Activated CD4-positive, alpha-beta memory T cell treated with anti-CD3 and anti-CD28 coated beads for 36 hours (primary cell): ENCODE results near the gene DGUOK. TPM values are rescaled to one million over a fixed set of nuclear protein-coding genes. Genes with fewer than 3 reads are reported as not detected.
"Not testable (repeated sequence)": the region's sequence is repeated elsewhere in the genome, so short reads cannot be mapped to it uniquely, and the experiment has no call there.

ENCODE experiments used
- CTCF ChIA-PET: fragments of 350-600 bp; sonication (Branson Sonifier 250); formaldehyde crosslinking; loops from one replicate; lab custom pipeline; 2021; ENCODE audit warnings: antibody characterized with exemption, inconsistent platforms; lab: Charles Lee
- POLR2A ChIA-PET: fragments of 350-600 bp; sonication (Branson Sonifier 250); formaldehyde crosslinking; loops from one replicate; lab custom pipeline; 2021; ENCODE audit warnings: antibody characterized with exemption; lab: Charles Lee
- DNase-seq: peaks from one replicate; pipeline ENCODE4 v3.0.0-alpha.2; 2020
- H3K27ac Mint-ChIP-seq: one replicate; pipeline ENCODE4 v1.8.0; 2021; ENCODE audit warnings: mixed read lengths
- H3K27me3 Mint-ChIP-seq: one replicate; pipeline ENCODE4 v1.8.0; 2021; ENCODE audit warnings: mixed read lengths
- H3K36me3 Mint-ChIP-seq: one replicate; pipeline ENCODE4 v1.8.0; 2021; ENCODE audit warnings: mixed read lengths
- H3K4me1 Mint-ChIP-seq: one replicate; pipeline ENCODE4 v1.8.0; 2021; ENCODE audit warnings: low read depth, mixed read lengths
- H3K4me3 Mint-ChIP-seq: one replicate; pipeline ENCODE4 v1.8.0; 2021; ENCODE audit warnings: mild to moderate bottlenecking, mixed read lengths
- H3K9me3 Mint-ChIP-seq: one replicate; pipeline ENCODE4 v1.8.0; 2021; ENCODE audit warnings: mixed read lengths
- intact Hi-C: fragments of 100-400 bp; cut with micrococcal nuclease; formaldehyde crosslinking; loops from one replicate; pipeline ENCODE4 v1.15.1; 2023
- total RNA-seq, 2 experiments: library from RNA; stranded (reverse); gene quantifications; one replicate each; pipeline ENCODE4 v1.2.3, GENCODE V29; 2021

The DGUOK gene
- 100 to 1,000 TPM; 101 to 102 TPM for total RNA-seq

- intact Hi-C loops: loop anchor here (1.0 to 10.0 kb wide), 8 partner anchors 40 to 272 kb away; partner anchors contain the start of genes BOLA3, MOB1A, MTHFD2 and TPRKB
- POLR2A ChIA-PET: interaction anchor here (0.8 to 1.5 kb wide), 7 partner anchors 12 to 115 kb away, joined by 3 to 13 read pairs (median 4); partner anchors contain the start of genes STAMBP and TET3
- Mint-ChIP-seq H3K27me3 (no peaks in the 10 kb centered on the region), H3K4me3 (peak within 1 kb of the TSS; percentile 92), H3K4me1 (peaks cover 45% of the 10 kb centered on the region), H3K9me3 (no peaks in the 10 kb centered on the region), H3K27ac (peak within 1 kb of the TSS; percentile 95), H3K36me3 (peaks cover 8% of the 10 kb centered on the region)
- CTCF ChIA-PET: interaction anchor here (0.6 to 1.0 kb wide), 5 partner anchors 11 to 194 kb away, joined by 3 to 4 read pairs (median 3); no protein-coding TSS in a partner anchor
- peak; percentile 99 for DNase-seq
Observed at GRCh38 chr2:73926493-73927327, at the start of gene DGUOK. TSS of gene DGUOK (plus strand) at chr2:73926880. CDS start at chr2:73926911, 31 bp downstream.

DNA sequence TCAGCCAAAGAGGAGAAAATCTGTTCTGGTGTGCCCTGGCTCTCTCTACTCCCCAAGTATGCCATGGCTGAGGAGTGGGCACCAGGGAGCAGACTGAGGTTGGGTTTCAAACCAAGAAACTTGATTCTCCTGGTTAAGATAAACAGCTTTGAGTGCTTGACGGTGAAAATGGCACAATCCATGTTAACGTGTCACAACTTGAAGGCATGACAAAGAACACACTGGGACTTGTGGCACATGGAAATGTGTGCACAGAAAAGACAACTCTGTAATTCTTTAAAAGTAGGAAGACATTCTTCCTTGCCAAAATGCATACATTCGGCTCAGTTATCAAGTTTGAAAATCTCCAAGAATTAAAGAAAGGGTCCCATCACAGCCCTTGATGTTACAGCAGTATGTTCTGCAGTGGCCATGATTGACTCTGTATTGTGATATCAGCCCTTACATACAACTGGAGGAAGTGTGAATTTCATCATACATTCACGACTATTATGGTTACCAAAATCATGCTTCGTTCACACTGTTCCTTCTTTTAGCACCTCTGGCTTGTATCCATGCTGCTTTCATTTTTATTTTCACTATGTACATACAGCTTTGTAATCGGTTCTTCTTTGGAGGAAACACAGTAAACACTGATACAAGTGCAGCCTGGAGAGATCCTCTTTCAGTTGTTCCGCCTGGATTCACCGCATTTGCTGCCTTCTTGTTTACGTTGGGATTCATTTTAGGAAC, 49.4 kb upstream of the DGUOK start:
- no peak overlapping the region for H3K27ac Mint-ChIP-seq
- H3K27me3 Mint-ChIP-seq: no peaks in the 10 kb centered on the region
- POLR2A ChIA-PET: no interaction called here
- no peaks in the 10 kb centered on the region for H3K9me3 Mint-ChIP-seq
- H3K4me1 Mint-ChIP-seq: no peaks in the 10 kb centered on the region
- CTCF ChIA-PET: no interaction called here
- no peak for DNase-seq
- no peak overlapping the region for H3K4me3 Mint-ChIP-seq
- no peaks in the 10 kb centered on the region for H3K36me3 Mint-ChIP-seq
- intact Hi-C loops: no loop called here

- H3K9me3 Mint-ChIP-seq, DNase-seq, H3K4me1 Mint-ChIP-seq, H3K36me3 Mint-ChIP-seq, POLR2A ChIA-PET, H3K27me3 Mint-ChIP-seq, H3K4me3 Mint-ChIP-seq, intact Hi-C loops, CTCF ChIA-PET, H3K27ac Mint-ChIP-seq: not testable (repeated sequence)
Observed at GRCh38 chr2:73877984-73878383, 48.7 kb upstream of the DGUOK start.

DNA sequence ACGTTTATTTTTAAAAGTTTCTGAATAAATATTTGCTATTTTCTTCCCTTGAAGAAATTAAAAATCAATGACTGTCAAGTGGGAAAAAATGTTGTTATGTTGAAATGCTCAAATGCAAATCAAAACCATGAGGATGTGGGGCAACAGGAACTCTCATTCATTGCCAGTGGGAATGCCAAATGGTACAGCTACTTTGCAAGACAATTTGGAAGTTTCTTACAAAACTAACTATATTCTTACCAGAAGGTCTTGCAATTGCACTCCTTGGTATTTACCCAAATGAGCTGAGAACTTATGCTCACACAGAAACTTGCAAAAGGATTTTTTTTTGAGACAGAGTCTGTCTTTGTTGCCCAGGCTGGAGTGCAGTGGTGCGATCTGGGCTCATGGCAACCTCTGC, 41.3 kb upstream of the DGUOK start:
- DNase-seq: no peak
- H3K4me1 Mint-ChIP-seq: peaks cover 18% of the 10 kb centered on the region
- H3K4me3 Mint-ChIP-seq: no peak overlapping the region
- POLR2A ChIA-PET: no interaction called here
- H3K9me3 Mint-ChIP-seq: no peaks in the 10 kb centered on the region
- H3K36me3 Mint-ChIP-seq: no peaks in the 10 kb centered on the region
- H3K27me3 Mint-ChIP-seq: peaks cover 3% of the 10 kb centered on the region
- H3K27ac Mint-ChIP-seq: no peak overlapping the region
- intact Hi-C loops: no loop called here
- CTCF ChIA-PET: no interaction called here

DNA sequence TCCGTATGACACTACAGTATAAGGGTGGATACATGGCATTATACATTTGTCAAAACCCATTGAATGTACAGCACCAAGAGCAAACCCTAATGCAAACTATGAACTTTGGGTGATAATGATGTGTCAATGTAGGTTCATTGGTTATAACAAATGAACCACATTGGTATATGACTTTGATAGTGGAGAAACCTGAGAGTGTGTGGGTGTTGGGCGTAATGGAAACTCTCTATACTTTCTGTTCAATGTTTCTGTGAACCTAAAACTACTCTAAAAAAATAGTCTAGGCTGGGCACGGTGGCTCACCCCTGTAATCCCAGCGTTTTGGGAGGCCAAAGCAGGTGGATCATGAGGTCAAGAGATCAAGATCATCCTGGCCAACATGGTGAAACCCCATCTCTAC, 40.3 kb upstream of the DGUOK start:
- Mint-ChIP-seq H3K4me1 (peaks cover 18% of the 10 kb centered on the region), H3K27ac (no peak overlapping the region), H3K27me3 (peaks cover 3% of the 10 kb centered on the region), H3K9me3 (no peaks in the 10 kb centered on the region), H3K4me3 (no peak overlapping the region), H3K36me3 (no peaks in the 10 kb centered on the region)
- intact Hi-C loops: loop anchor here (1.0 to 2.0 kb wide), 4 partner anchors 9 to 55 kb away; partner anchors contain the start of gene DGUOK
- peak; percentile 67 for DNase-seq
- POLR2A ChIA-PET: no interaction called here
- CTCF ChIA-PET: interaction anchor here (0.6 kb wide), 1 partner anchor 74 kb away, joined by 4 read pairs; no protein-coding TSS in a partner anchor

DNA sequence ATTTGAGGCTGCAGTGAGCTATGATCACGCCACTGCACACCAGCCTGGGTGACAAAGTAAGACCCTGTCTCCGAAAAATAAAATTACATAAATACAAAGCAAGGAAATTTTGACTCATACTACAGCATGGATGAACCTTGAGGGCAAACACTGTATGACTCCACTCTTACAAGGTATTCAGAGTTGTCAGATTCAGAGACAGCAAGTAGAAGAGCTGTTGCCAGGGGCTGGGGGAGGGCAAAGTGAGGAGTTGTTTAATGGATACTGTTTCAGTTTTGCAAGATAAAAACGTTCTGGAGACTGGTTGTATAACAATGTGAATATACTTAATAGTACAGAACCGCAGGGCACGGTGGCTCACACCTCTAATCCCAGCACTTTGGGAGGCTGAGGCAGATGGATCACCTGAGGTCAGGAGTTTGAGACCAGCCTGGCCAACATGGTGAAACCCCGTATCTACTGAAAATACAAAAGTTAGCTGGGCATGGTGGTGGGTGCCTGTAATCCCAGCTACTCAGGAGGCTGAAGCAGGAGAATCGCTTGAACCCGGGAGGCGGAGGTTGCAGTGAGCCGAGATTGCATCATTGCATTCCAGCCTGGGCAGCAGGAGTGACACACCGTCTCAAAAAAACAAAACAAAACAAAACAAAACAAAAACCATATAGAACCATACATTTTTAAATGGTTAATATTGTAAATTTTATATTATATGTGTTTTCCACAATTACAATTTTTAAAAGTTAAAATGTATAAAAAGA, 38.9 kb upstream of the DGUOK start:
- ChIA-PET POLR2A (interaction anchor here (1.2 kb wide), 1 partner anchor 9 kb away, joined by 3 read pairs; no protein-coding TSS in a partner anchor), CTCF (interaction anchor here (0.6 to 0.7 kb wide), 2 partner anchors 447 to 1449 kb away, joined by 3 read pairs; no protein-coding TSS in a partner anchor)
- H3K27ac Mint-ChIP-seq, H3K36me3 Mint-ChIP-seq, H3K9me3 Mint-ChIP-seq, H3K27me3 Mint-ChIP-seq, H3K4me3 Mint-ChIP-seq: not testable (repeated sequence)
- DNase-seq: peak; percentile 31
- H3K4me1 Mint-ChIP-seq: peaks cover 18% of the 10 kb centered on the region
- intact Hi-C loops: loop anchor here (2.0 kb wide), 1 partner anchor 39 kb away; the partner anchor contains the start of gene DGUOK

DNA sequence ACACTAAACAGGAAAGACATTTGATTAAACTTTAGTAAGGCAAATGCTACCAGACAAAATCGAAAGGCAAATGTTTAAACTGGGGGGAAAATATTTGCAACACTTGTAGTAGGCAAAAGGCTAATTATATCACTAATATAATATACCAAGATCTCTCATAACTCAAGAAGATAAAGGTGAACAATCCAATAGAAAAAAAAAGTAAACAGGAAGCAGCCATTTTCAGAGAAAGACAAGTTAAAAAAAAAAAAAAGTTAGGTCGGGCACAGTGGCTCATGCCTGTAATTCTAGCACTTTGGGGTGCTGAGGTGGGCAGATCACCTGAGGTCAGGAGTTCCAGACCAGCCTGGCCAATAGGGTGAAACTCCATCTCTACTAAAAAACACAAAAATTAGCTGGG, 38.3 kb upstream of the DGUOK start:
- no peak for DNase-seq
- no peaks in the 10 kb centered on the region for H3K36me3 Mint-ChIP-seq
- no peaks in the 10 kb centered on the region for H3K9me3 Mint-ChIP-seq
- CTCF ChIA-PET: no interaction called here
- H3K27ac Mint-ChIP-seq: no peak overlapping the region
- intact Hi-C loops: no loop called here
- H3K4me1 Mint-ChIP-seq: peaks cover 18% of the 10 kb centered on the region
- POLR2A ChIA-PET: no interaction called here
- no peak overlapping the region for H3K4me3 Mint-ChIP-seq
- peaks cover under 1% of the 10 kb centered on the region for H3K27me3 Mint-ChIP-seq

GRCh38 chr2:73889206-73889605, 37.5 kb upstream of the DGUOK start:
- intact Hi-C loops: no loop called here
- Mint-ChIP-seq H3K27me3 (no peaks in the 10 kb centered on the region), H3K4me3 (no peak overlapping the region), H3K4me1 (peaks cover 18% of the 10 kb centered on the region), H3K9me3 (no peaks in the 10 kb centered on the region), H3K36me3 (no peaks in the 10 kb centered on the region), H3K27ac (no peak overlapping the region)
- POLR2A ChIA-PET: no interaction called here
- CTCF ChIA-PET: no interaction called here
- DNase-seq: no peak

DNA sequence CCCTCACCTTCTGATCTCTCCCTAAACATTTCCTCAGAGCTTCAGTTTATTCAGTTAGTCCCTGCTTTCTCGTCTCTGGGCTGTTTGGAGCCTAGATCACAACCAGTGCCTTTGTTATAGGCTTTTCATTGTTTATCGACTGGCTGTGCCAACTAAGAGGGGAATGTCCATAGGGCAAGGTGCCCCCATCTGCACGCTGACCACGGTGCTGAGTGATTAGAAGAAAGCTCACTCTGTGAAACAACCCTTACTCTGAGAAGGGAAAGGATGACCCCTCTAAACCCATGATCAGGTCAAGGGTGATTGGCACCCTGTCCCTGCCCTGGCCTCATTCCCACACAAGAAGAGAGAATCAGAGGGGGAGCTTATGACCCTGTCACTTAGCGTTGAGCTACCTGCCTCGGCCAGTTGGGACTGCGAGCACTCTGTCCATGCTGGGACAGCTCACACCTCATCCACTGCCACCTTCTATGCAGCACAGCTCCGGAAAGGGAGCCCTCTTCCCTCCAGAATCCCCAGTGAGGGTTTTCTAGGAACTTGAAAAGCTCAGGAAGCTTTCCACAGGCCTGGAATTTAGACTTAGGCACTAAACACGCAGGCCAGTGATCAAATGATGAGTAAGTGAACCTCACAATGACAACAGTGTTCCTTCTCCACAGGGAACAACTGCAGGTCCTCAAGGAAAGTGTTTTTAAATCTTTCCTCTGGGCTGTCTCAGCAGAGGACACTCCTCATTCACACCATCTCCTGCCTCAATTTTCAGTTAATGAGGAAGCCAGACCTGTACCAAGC, 36.2 kb upstream of the DGUOK start:
- ChIA-PET POLR2A (no interaction called here), CTCF (no interaction called here)
- Mint-ChIP-seq H3K27ac (no peak overlapping the region), H3K36me3 (no peaks in the 10 kb centered on the region), H3K4me1 (peaks cover 30% of the 10 kb centered on the region), H3K9me3 (no peaks in the 10 kb centered on the region), H3K27me3 (no peaks in the 10 kb centered on the region), H3K4me3 (no peak overlapping the region)
- no peak for DNase-seq
- intact Hi-C loops: no loop called here

GRCh38 chr2:73891276-73891901, 35.3 kb upstream of the DGUOK start:
- ChIA-PET POLR2A (no interaction called here), CTCF (no interaction called here)
- Mint-ChIP-seq H3K4me1 (peaks cover 30% of the 10 kb centered on the region), H3K27ac (no peak overlapping the region), H3K4me3 (no peak overlapping the region), H3K36me3 (no peaks in the 10 kb centered on the region), H3K9me3 (no peaks in the 10 kb centered on the region), H3K27me3 (no peaks in the 10 kb centered on the region)
- intact Hi-C loops: no loop called here
- no peak for DNase-seq
